GM19239 (cell line): Measurements from ENCODE around the gene RIPOR3.
"Not testable (repeated sequence)": the region's sequence is repeated elsewhere in the genome, so short reads cannot be mapped to it uniquely, and the experiment has no call there.

Experiments
- DNase-seq: peaks from one replicate; pipeline ENCODE4 v3.0.0; 2011; ENCODE audit warnings: low spot score; ENCODE audit not compliant: insufficient read length
- FAIRE-seq: peaks from 2 replicates; lab custom pipeline; 2011; peaks lifted over from hg19 to GRCh38; lab: Jason Lieb, UNC

Gene RIPOR3

GRCh38 chr20:50615407-50615806 lies 75.9 kb downstream of the RIPOR3 start:
- FAIRE-seq (no peak), DNase-seq (no peak)

GRCh38 chr20:50613438-50614169 lies 77.7 kb downstream of the RIPOR3 start:
- DNase-seq (no peak), FAIRE-seq (no peak)

- FAIRE-seq, result no peak
- DNase-seq, result no peak
Observed at GRCh38 chr20:50611128-50611810, 80.1 kb downstream of the RIPOR3 start.

- FAIRE-seq (no peak), DNase-seq (no peak)
Observed at GRCh38 chr20:50610212-50610718, 81.1 kb downstream of the RIPOR3 start.

- FAIRE-seq (no peak), DNase-seq (no peak)
Observed at GRCh38 chr20:50609438-50609989, 81.8 kb downstream of the RIPOR3 start.

GRCh38 chr20:50608750-50609104 lies 82.6 kb downstream of the RIPOR3 start:
- FAIRE-seq (no peak), DNase-seq (no peak)

GRCh38 chr20:50607850-50608749 lies 83.2 kb downstream of the RIPOR3 start:
- no peak for FAIRE-seq
- no peak for DNase-seq

- DNase-seq (no peak), FAIRE-seq (no peak)
Observed at GRCh38 chr20:50607436-50607835, 83.9 kb downstream of the RIPOR3 start.

- no peak for DNase-seq
- no peak for FAIRE-seq
Observed at GRCh38 chr20:50605136-50605535, 86.2 kb downstream of the RIPOR3 start.

- no peak for FAIRE-seq
- DNase-seq, result no peak
Observed at GRCh38 chr20:50604451-50604850, 86.9 kb downstream of the RIPOR3 start.

GRCh38 chr20:50602432-50603088 lies 88.8 kb downstream of the RIPOR3 start:
- FAIRE-seq (no peak), DNase-seq (no peak)

GRCh38 chr20:50601511-50602431 lies 89.6 kb downstream of the RIPOR3 start:
- DNase-seq, result no peak
- FAIRE-seq, result no peak

GRCh38 chr20:50600281-50600895 lies 91.0 kb downstream of the RIPOR3 start:
- no peak for FAIRE-seq
- no peak for DNase-seq

- FAIRE-seq, DNase-seq: not testable (repeated sequence)
Observed at GRCh38 chr20:50598768-50599167, 92.6 kb downstream of the RIPOR3 start.

- FAIRE-seq (no peak), DNase-seq (no peak)
Observed at GRCh38 chr20:50598074-50598473, 93.3 kb downstream of the RIPOR3 start.

- no peak for DNase-seq
- FAIRE-seq, result no peak
Observed at GRCh38 chr20:50597406-50597969, 93.9 kb downstream of the RIPOR3 start.

GRCh38 chr20:50596694-50597021 lies 94.7 kb downstream of the RIPOR3 start:
- DNase-seq, result no peak
- no peak for FAIRE-seq

GRCh38 chr20:50595988-50596693 lies 95.2 kb downstream of the RIPOR3 start:
- FAIRE-seq, result no peak
- DNase-seq, result no peak
